NT2/D1 (cell line): ENCODE results near the gene IGF2BP1.

Experiments used
- SUZ12 ChIP-seq: IDR thresholded peaks from 2 replicates; pipeline ENCODE4 v1.6.1; 2011; ENCODE audit not compliant: insufficient read length, insufficient read depth; ENCODE audit errors: extremely low read depth
- YY1 ChIP-seq: IDR thresholded peaks from 2 replicates; pipeline ENCODE4 v1.6.1; 2011; ENCODE audit not compliant: insufficient read length, insufficient read depth

DNA sequence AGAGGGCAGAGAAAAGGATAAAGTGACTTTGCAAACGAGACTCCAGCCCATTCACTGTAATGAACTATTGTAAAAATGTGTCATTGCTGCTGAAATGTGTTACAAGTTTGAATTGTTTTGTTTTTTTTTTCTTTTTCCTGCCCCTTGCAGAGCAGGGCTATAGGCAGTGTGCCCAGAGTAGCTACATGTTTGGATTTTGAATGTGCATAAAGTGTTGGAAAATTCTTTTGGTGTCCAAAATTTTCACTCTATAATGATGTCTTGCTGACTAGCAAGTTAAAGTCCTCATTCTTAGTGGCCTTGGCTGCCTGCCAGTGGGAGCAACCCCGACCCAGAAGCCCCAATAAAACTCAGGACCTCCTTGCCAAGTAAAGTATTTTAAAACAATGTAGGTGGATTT is 66.5 kb downstream of the IGF2BP1 start:
- no peak for TF ChIP-seq SUZ12
- TF ChIP-seq YY1: no peak
